Lung (tissue), 12 donors: Measurements from ENCODE around the gene COX7A2. TPM values are rescaled to one million over a fixed set of nuclear protein-coding genes. Genes with fewer than 3 reads are reported as not detected.

Experiments
- ATAC-seq: fragments of 200-7000 bp; cut with Tn5 transposase; one replicate; pipeline ENCODE4 v1.9.1; 2020; ENCODE audit warnings: moderate number of reproducible peaks; ENCODE audit not compliant: insufficient read depth, low FRiP score
- DNase-seq, 3 donors: peaks; one replicate each; pipeline ENCODE4 v3.0.0-alpha.2; 2013 to 2017
- H3K27ac ChIP-seq, 2 donors: one replicate each; pipeline ENCODE4 v1.5.1; 2013; ENCODE audit warnings: mild to moderate bottlenecking in 2 of 2, moderate library complexity in 2 of 2, control low read depth in 1 of 2, inconsistent platforms in 1 of 2, low read depth in 1 of 2, low read length in 1 of 2
- H3K27me3 ChIP-seq, 3 donors: one replicate each; pipeline ENCODE4 v1.5.1; 2013; ENCODE audit warnings: low read length in 2 of 3; ENCODE audit not compliant: control insufficient read depth in 3 of 3, insufficient read depth in 3 of 3
- H3K36me3 ChIP-seq, 4 donors: one replicate each; pipeline ENCODE4 v1.5.1; 2013; ENCODE audit warnings: low read length in 4 of 4, mild to moderate bottlenecking in 1 of 4, moderate library complexity in 1 of 4; ENCODE audit not compliant: control insufficient read depth in 4 of 4, insufficient read depth in 4 of 4
- H3K4me1 ChIP-seq, 5 donors: one replicate each; pipeline ENCODE4 v1.5.1; 2013; ENCODE audit warnings: low read length in 5 of 5, mild to moderate bottlenecking in 2 of 5, moderate library complexity in 1 of 5; ENCODE audit not compliant: control insufficient read depth in 5 of 5, insufficient read depth in 5 of 5
- H3K4me3 ChIP-seq: one replicate; pipeline ENCODE4 v1.5.1; 2013; ENCODE audit warnings: mild to moderate bottlenecking, control low read depth, moderate library complexity
- H3K9ac ChIP-seq, 2 donors: one replicate each; pipeline ENCODE4 v1.5.1; 2013; ENCODE audit warnings: low read length in 2 of 2, control low read depth in 1 of 2; ENCODE audit not compliant: insufficient read depth in 1 of 2
- H3K9me3 ChIP-seq, 4 donors: one replicate each; pipeline ENCODE4 v1.5.1; 2013; ENCODE audit warnings: low read length in 3 of 4, mild to moderate bottlenecking in 1 of 4, moderate library complexity in 1 of 4; ENCODE audit not compliant: control insufficient read depth in 4 of 4, insufficient read depth in 3 of 4
- WGBS, 2 donors: extraction: QIAGEN DNeasy Blood & Tissue Kit; methylation state at CpG; one replicate each; pipeline ENCODE4 v1.1.7; 2013; 5-methylcytosine and 5-hydroxymethylcytosine counted together
- polyA plus RNA-seq, 2 donors: library from polyadenylated mRNA; stranded (reverse); fragments of 200-250 nt; gene quantifications; one replicate each; pipeline ENCODE4 v1.2.1, GENCODE V29; 2013
- total RNA-seq, 2 donors: library from RNA; depleted of rRNA in 1 of 2; stranded (reverse); fragments of >200 nt in 1 of 2; gene quantifications; one replicate each; pipeline ENCODE4 v1.2.1, GENCODE V29; 2014 to 2021
- TF ChIP-seq, protein P1 (sequence below): IDR thresholded peaks from 2 replicates; pipeline ENCODE4 v1.5.1; 2012; ENCODE audit warnings: mild to moderate bottlenecking; ENCODE audit errors: control extremely low read depth, extremely low read depth
- donor health status: control.
- donor health status: control.
- donor health status: Bipolar disorder and iron deficiency.
- donor health status: healthy.
- donor health status: DM: yes; HTN: yes; CAD: no.

The COX7A2 gene
- total and polyA plus RNA-seq, 4 donors = 43.1 to 557 (median 398) TPM

DNA sequence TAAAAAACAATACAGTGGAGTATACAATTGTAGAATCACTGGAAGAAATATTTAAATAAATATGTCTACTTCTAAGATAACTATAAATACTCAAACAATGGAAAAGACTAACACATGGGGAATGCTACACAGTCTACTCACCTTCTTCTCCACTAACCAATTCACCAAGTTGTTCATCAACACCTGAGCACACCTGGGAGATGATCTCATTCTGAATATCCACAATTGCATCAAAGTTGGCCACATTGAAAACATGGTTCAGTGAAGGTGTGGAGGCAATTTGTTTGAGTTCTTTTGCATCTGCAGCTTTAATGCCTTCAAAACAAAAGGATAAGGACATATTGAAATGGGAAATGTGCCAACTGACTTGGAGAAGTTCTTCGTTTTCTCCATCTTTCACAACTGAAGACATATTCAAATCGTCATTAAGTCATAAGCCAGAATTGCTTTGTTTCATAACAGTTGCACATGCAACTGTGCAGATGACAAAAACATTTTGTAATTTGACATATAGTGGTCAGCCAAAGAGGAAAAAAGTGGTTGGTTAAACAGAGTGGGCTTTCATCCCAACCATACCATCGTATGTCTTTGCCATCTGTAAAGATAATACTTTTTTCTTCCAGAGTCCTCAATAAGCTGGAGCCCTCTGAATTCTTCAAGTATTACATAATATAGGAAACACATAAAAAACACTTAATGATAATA lies 55.2 kb downstream of the COX7A2 start:
- Histone ChIP-seq H3K27ac (no peak overlapping the region), H3K36me3 (peaks cover 0 to 4% (median 0%) of the 10 kb centered on the region in 4 donors), H3K4me3 (no peak overlapping the region), H3K9ac (no peak overlapping the region), H3K27me3 (no peaks in the 10 kb centered on the region), H3K9me3 (no peaks in the 10 kb centered on the region), H3K4me1 (no peaks in the 10 kb centered on the region)
- TF ChIP-seq, protein P1, sequence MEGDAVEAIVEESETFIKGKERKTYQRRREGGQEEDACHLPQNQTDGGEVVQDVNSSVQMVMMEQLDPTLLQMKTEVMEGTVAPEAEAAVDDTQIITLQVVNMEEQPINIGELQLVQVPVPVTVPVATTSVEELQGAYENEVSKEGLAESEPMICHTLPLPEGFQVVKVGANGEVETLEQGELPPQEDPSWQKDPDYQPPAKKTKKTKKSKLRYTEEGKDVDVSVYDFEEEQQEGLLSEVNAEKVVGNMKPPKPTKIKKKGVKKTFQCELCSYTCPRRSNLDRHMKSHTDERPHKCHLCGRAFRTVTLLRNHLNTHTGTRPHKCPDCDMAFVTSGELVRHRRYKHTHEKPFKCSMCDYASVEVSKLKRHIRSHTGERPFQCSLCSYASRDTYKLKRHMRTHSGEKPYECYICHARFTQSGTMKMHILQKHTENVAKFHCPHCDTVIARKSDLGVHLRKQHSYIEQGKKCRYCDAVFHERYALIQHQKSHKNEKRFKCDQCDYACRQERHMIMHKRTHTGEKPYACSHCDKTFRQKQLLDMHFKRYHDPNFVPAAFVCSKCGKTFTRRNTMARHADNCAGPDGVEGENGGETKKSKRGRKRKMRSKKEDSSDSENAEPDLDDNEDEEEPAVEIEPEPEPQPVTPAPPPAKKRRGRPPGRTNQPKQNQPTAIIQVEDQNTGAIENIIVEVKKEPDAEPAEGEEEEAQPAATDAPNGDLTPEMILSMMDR = no peak
- ATAC-seq (no peak), DNase-seq (no peak)
- 47 to 64% methylated on average over 3 of the region's 3 CpGs for WGBS, 2 donors

Other genes starting within 250 kb of the COX7A2 start
- gene COL12A1, start 37.7 kb downstream of the COX7A2 start, total RNA-seq = 10 to 100 TPM; 45.1 to 75.7 TPM
- 10 to 100 TPM; 10.6 to 14.2 TPM for gene COL12A1, start 37.7 kb downstream of the COX7A2 start, polyA plus RNA-seq
- gene TMEM30A, start 41.0 kb upstream of the COX7A2 start, total RNA-seq = 100 to 1,000 TPM; 124 to 164 TPM
- gene TMEM30A, start 41.0 kb upstream of the COX7A2 start, polyA plus RNA-seq = 10 to 100 TPM; 46.4 to 74.5 TPM
- 10 to 100 TPM; 16.5 to 24.1 TPM for gene FILIP1, start 250.0 kb upstream of the COX7A2 start, total RNA-seq
- gene FILIP1, start 250.0 kb upstream of the COX7A2 start, polyA plus RNA-seq = 1 to 10 TPM; 5.6 to 5.7 TPM